GM21825 (cell line): ENCODE measurements around the gene COMMD3.
"Not testable (repeated sequence)": the region's sequence is repeated elsewhere in the genome, so short reads cannot be mapped to it uniquely, and the experiment has no call there.

ENCODE experiments used
- ATAC-seq: cut with Tn5 transposase; IDR thresholded peaks from one replicate; pipeline ENCODE4 v1.9.1; 2021; ENCODE audit warnings: mild to moderate bottlenecking, moderate library complexity; ENCODE audit not compliant: unreplicated experiment

COMMD3 gene

DNA sequence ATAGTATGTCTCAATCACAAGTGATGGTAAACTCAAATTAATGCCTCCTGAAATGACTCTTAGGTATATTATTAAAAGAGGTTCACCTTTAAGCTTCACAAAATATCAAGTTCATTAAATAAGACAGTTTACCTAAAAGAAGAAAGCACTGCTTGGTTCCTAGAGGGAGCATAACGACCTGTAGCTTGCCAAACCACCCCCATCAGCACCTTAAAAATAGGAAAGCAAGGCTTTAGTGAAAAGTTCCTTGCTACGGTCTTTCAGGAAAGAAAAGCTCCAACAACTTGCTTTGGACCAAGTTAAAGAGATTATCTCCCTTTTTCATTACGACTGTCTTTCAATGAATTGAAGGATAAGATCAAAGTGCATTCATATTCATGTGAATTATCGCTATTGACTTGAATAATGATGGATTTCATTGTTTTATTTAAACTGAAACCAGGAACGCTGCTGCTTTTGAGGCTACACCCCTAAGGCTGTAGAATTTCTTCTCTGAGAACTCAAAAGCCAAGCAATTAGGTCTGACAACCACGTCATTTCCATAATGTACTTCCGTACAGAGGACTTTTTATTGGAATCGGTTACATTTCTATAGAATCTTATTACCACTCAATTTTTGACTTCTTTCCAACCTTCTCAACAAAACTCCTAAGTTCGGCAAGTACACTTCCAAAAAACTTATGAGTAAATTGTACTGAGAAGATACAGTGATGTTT is 22.2 kb downstream of the COMMD3 start:
- ATAC-seq = no peak

DNA sequence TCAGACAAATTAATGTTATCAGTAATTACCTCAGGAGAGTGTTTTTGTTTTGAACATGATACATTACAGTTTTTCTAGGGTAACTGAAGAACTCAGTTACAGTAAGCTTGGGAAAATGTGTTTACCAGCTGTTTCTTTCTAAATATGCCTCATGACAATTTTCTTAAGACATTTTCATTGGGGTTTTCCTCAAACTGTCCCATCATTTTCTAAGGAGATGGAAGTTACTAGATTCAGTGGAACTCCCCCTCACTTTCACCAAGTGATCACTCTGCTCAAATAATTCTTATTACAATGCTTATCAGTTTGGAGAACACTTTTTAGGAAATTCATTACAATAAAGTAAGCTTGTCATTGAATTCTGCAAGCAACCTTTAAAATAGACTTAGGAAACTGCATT is 22.7 kb downstream of the COMMD3 start:
- no peak for ATAC-seq

DNA sequence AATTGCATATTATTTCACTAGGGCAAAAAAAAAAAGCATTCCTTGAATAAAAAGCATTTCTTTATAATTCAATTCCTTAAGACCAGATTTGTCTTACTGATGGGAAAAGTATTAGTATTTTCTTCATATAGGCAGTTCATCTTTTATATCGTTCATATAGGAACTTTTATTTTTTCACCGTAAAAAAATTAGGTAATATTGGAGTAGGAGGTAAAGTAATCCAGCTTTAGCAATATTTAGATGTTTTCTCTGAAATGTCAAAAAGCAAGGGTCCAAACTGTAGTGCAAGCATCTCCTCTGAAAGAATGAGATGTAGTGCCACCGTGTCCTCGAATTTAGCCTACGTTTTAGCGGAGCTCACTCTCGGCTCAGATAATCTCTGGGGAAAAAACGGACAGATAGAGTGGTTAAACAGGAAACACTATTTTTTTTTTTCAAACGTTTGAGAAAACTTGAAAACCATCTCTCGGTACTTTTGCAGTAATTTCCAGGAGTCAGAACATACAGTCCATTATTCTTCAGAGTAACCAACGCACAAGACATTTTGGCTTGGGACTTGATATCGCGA is 23.7 kb downstream of the COMMD3 start:
- no peak for ATAC-seq

DNA sequence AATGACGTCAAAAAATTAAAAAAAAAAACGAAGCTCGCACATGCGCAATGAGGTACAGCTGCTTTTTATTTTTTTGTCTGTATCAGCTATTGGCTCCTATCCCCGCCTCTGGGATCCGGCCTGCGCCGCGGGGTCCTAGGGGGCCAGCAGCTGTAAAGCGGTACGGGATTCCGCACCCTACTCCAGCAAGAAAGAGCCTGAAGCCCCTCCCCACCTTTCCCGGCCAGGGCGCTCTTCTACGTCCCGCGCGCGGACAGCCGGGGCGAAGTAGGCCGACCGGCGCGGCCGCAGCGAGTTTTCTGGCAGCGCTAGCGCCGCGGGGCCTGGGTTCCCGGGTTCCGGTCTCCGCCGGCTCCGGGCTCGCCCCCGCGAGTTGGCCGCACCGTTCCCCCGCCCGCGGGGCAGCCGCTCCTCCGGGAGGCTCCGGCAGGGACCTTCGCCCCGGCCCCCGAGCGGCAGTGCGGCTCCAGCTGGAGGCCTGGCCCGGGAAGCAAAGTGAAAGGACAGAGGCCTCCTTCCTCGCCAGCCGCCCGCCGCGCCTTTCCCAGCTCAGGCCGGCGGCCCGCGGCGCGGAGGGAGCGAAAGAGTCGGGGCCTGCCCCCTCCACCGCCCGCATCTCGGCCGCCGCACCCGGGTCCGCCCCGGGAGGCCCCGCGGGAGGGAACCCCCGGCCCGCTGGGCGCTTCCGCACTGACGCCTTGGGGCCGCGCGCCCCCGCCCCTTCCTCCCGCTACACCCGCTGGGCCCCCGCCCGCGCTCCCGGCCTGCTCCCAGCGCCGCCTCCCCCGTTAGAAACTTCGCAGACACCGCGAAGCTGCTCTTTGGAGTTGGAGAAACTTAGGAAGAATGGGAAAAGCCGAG is 24.4 kb downstream of the COMMD3 start:
- peak; percentile 42 for ATAC-seq

DNA sequence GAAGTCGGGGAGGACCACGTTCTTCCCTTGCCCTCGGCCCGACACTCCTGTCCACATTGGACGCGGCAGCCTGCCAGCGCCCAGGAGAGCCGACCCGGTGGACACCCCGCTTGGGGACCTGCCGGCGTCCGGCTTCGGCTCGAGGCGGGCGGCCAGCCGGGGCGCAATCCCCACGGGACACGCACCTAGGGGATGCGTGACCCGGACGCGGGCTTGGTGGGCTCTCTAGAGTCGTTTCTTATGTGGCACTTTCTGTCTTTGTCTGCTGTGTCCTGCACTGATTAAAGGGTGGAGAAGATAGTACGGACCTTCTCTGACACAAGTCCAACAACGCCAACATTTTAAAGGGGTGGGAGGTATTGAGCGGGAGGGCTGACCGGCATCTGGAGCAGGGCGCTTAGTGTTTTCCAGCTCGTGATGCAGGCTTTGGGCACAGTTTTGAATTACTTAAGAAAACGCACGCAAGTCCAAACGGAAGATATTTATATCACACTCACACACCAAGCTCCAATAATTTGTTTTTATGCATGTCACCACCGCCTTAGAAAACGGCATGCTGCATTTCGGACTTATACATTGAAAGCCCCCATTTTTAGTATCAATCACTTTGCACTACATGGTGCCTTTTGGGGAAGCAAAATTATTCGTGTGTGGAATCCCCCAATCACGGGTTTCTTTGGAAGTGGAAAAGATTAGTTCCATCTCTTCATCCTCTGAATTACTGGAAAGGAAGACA is 25.2 kb downstream of the COMMD3 start:
- ATAC-seq = peak; percentile 16

DNA sequence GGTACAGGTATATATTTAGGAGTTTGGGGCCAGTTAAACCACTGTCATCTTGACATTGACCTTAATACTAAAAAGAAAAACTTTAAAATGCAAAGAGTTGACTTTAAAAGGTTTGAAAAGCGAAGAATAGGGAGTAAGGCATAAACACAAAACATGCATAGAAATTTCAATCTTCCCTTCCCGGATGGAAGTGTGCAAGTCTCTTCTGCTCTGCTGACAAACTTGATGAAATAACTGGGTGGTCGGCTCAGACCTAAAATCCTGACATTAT is 25.7 kb downstream of the COMMD3 start:
- no peak for ATAC-seq

DNA sequence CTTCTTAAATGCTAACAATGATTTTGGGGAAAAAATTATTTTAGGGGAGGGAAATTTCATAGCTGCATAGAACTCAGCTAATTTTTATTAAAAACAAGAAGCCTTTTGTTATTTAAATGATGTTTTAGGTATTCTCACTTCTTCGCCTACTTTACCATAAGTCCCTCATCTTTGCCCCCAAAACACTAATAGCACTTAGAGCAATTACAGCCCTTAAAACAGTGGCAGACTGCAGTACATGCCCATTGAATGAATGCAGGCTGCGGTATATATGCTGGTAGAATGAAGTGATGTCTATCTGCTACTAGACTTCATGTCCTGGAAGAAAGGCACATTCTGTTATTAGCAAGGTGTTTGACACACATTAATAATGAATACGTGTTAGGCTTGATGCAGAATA is 26.2 kb downstream of the COMMD3 start:
- ATAC-seq = no peak

DNA sequence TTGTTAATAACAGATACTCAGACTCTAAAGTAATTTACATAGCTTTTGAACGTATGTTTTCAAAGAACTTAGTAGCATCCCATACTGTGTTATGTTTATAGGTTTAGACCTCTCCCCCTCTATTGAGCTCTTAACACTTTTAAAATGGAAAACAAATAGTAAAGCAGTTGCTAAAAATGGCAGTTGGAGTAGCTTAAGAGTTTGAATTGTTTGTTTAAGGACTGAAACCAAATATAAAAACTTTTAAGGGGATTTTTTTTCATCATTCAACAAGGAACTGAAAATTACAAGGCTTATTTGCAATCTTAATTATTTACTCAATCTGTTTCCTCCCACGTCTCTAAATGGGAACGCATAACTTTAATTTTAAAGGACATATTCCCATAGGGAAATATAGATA is 27.5 kb downstream of the COMMD3 start:
- ATAC-seq = no peak

DNA sequence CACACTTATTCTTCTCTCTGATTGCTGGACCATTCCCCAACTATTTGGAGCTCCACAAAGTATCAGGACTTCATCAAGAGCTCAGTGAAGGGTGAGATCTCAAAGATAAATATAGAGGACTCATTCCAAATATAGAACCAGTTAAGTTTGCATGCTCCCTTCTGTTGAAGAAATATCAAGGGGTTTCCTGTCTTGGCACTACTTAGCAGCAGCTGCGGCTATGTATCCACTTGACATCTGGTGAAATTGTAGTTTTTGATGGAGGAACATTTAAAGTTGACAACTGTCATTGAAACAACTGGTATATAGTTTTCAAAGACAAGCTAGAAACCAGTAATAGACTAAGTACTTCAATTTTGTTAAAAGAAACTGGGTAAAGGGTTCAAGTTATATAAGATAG is 28.1 kb downstream of the COMMD3 start:
- no peak for ATAC-seq

DNA sequence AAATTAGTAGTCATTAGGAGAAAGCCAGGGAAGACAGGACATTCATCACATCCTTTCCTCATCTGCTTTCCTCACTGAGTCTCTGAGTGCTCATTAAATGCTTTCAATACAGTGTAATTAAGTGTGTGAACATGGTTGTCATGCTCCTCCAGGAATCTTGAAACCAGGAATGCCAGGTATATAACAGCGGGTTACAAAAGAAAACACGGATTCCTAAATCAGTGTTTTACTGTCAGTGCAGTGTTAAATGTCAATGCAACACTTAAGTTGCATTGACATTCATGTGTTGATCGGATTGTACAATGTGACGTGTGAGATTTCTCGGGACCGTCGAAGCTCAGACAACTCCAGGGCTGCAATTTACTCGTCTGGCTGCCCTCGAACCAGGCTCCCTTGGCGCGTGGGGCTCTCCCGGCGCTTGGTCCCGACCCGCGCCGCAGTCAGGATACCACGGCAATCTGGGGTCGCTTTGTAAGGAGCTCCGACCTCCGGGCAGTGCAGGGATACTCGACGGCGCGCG is 28.7 kb downstream of the COMMD3 start:
- ATAC-seq = no peak

DNA sequence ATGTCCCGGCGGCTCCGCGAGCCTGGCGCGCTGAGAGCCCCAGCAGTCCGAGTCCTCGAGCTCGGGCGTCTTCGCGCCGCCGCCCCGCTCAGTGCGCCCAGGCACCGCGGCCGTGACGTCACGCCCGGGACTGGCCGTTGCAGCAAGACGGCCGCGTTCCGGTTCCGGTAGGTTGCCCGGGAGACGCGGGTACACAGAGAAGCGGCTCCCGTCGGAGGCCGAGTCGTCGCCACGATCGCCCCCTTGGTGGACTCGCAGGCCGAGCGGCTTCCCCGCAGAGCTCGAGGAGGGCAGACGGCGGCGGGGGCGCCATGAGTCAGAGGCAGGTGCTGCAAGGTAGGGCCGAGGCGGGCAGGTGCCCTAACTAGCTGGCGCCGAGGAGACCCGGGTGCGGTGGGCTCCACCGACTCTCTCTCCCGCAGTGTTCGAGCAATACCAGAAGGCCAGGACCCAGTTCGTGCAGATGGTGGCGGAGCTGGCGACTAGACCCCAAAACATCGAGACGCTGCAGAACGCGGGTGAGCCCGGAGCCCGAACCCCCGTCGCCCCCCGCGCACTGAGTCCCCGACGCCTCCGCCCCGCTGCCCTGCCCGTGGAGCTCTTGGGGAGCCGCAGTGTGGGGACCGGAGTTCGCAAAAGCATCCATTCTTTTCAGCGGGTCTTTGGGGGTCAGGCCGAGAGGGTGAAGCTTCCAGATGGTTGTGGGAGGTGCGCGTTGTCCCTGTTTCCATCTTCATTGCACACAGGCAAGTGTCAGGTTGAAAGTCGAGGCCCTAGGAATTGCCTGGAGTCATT is 29.3 kb downstream of the COMMD3 start, which contains the start of gene SPAG6:
Gene SPAG6 (plus strand): TSS at position 196 of the 795 bp plus-strand sequence. CDS start 116 bp downstream, at position 312.
- no peak for ATAC-seq

DNA sequence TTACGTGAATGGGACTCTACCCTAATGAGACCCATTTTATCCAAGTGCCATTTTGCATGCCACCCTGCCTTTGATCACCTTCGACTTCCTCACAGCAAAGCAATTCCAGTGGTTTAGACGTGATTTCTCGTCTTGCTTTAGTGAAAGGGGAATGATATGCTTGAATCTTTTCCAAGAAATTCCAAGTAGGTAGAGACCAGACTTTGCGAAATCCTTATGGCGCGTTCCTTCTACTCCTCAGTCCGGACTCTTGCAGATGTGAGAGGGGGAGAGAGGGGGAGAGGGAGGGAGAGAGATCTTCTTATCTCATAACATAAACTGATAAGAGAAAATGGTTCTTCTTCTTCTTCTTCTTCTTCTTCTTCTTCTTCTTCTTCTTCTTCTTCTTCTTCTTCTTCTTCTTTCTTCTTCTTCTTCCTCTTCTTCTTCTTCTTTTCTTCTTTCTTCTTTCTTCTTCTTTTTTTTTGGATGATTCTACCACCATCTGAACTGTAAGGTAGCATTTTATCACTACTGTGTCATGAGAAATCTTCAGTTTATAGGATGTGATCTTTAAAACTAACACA is 30.0 kb downstream of the COMMD3 start:
- ATAC-seq = no peak

DNA sequence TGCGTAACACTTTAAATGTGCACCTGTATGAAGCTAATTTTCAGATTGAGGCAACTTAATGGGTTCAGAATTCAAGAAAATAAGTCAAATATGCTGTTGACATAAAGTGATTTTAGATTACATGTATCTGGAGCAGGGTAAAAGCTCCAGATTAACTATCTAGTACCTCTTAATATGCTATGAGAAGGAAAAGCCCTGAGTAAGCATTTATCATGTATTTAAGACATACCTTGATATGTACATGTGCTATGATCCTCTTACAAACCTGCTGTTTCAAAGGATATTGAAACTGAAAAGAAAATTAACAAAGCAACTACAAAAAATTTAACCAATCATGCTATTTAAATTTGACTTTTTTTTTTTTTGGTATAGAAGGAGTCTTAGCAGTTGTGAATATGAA is 33.6 kb downstream of the COMMD3 start:
- no peak for ATAC-seq

DNA sequence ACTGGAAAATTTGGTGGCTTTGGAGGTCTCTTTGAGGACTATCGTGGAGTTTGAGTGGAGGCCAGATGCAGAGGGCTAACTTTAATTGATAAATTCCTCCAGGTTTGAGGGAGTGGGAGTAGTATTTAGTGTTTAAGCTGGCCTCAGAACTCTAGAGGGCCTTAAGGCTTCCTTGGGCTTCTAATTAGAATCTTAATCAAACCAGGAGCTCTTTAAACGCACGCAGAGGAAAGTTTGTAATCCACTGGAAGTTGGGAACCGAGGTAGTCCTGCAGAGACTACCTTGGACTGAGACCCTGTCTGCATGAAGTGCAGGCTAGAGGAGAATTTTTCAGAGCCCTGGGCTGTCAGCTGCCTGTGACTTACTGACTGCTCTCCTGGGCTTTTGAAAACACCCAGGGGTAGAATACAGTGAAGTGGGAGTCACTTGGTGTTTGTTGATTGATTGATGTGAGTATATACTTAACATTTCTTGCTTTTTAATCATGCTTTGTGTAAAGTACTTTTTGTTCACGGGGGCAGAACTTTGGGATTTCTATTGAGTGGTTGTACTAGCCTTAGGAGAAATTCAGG is 35.0 kb downstream of the COMMD3 start:
- ATAC-seq = no peak

DNA sequence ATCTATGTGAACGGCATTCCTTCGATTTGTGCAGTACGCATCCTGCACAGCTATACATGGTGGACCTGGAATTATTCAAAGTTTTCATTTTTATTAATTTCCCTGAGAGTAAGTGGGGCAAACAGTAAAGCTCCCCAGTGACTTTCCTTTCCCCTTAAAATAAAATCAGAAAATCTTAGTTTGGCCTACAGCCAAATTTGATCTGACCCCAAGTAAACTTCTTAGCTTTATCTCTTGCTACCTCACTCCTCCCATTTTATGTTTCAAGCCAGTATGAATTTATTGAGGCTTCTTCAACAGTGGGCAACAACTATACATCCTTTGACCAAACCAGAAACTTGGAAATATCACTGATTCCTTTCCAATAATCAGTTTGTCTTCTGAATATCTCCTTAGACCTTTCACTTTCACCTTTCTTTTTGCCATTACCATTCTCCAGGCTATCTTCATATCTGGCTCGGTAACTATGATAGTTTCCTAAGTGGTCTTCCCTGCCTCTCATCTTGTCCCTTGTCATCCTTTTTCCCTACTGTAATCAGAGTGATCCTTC is 40.2 kb downstream of the COMMD3 start:
- ATAC-seq = no peak

DNA sequence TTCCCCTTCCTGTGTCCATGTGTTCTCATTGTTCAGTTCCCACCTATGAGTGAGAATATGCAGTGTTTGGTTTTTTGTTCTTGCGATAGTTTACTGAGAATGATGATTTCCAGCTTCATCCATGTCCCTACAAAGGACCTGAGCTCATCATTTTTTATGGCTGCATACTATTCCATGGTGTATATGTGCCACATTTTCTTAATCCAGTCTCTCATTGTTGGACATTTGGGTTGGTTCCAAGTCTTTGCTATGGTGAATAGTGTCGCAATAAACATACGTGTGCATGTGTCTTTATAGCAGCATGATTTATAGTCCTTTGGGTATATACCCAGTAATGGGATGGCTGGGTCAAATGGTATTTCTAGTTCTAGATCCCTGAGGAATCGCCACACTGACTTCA is 41.6 kb downstream of the COMMD3 start:
- ATAC-seq = not testable (repeated sequence)

DNA sequence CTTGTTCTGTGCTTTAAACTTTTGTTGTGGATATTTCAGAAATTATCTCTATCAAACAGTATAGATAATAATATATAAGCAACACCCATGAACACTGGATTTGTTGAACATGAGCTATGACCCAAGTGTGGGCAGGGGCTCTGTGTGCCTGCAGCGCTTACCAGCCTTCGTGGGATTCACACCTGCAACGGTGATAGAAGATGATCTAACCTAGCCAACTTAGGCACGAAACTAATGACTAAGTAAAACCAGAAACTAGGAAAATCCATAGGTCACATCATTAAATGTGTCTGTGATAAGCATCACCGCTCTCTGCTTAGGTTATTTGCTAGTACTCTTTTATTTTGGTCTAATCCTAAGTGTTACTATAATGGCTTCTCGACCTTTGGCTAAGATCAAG is 47.1 kb downstream of the COMMD3 start:
- no peak for ATAC-seq

DNA sequence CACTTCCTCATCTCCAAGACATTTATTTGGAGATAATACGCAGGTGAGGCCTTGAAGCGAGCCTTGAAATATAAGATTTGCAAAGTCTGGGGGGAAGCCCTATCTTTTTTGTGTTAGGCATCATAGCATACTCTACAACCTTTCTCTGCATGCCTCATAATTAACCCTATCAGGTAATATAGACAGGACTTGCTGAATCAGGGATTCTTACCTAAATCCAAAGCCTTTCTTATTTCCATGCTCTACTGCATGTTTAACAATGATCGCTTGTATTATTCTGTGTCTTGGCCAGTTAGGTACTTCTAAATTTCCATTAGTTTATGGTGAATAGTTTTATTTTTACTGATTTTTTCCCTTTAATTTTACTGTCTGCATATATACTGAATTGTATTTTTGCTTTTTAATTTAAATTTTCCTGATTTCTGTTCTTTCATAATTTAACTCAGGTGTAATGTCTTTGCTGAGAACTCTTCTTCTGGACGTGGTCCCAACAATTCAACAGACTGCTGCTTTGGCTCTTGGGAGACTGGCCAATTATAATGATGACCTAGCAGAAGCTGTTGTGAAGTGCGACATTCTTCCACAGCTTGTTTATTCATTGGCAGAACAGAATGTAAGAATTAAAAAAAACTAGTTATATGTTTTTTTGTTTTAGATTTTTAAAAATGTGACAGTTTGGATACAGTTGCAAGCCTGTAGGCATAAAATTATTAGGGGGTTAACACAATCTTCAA is 48.4 kb downstream of the COMMD3 start:
- no peak for ATAC-seq

DNA sequence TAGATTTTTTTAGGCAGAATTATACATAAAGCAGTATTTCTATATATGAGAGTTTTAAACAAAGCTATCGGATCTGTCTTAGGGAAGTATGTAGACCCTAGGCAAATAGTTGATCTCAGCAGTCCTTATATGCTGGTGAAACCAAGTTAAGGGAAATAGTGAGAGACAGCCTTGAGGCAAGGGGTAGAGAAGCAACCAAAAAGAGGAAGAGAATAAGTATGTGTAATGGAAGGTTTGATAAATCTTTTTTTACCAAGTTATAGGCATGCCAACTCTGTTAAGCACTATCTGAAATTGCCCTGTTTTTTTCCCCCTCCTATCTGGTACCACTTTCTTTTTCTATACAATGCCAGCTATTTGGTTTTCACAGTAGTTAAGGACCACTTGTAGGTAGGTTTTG is 49.0 kb downstream of the COMMD3 start:
- peak; percentile 48 for ATAC-seq
